HG03064 (cell line): Measurements from ENCODE around the gene USP11.

Source experiments
- ATAC-seq: cut with Tn5 transposase; IDR thresholded peaks from one replicate; pipeline ENCODE4 v1.9.1; 2021; ENCODE audit warnings: low read depth; ENCODE audit not compliant: unreplicated experiment

Gene USP11

GRCh38 chrX:47232803-47233332, at the start of gene USP11:
Gene USP11 (plus strand): TSS chrX:47233009. CDS start chrX:47233044, 35 bp downstream.
- no peak for ATAC-seq

GRCh38 chrX:47184486-47184885, 48.3 kb upstream of the USP11 start:
- ATAC-seq: no peak

DNA sequence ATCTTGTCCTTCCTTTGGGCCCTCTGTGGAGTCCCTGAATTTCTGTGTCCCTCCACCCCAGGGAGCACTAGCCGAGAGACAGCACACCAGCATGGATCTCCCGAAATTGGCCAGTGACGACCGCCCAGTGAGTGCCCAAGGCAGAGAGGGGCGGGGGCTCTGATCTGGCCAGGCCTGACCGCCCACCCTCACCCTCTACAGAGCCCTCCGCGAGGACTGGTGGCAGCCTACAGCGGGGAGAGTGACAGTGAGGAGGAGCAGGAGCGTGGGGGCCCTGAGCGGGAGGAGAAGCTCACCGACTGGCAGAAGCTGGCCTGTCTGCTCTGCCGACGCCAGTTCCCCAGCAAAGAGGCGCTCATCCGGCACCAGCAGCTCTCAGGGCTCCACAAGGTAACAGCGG, 47.6 kb upstream of the USP11 start:
- no peak for ATAC-seq

DNA sequence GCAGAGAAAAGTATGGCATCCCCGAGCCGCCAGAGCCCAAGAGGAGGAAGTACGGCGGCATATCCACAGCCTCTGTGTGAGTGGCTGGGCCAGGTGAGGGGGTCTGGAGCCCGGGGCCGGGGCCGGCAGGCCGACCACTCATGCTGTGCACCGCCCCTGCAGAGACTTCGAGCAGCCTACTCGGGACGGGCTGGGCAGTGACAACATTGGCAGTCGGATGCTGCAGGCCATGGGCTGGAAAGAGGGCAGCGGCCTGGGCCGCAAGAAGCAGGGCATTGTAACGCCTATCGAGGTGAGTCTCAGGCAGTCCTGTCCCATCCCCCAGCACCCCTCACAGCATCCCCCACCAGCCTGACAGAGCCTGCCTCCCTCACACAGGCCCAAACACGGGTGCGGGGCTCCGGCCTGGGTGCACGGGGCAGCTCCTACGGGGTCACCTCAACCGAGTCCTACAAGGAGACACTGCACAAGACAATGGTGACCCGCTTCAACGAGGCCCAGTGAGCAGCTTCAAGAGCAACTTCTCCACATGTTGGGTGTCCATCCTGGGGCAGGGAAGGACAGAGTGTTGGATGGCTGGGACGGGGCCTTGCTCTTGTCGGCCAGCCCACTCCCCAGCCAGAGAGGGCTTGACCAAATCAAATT, 46.6 kb upstream of the USP11 start:
- ATAC-seq: no peak

DNA sequence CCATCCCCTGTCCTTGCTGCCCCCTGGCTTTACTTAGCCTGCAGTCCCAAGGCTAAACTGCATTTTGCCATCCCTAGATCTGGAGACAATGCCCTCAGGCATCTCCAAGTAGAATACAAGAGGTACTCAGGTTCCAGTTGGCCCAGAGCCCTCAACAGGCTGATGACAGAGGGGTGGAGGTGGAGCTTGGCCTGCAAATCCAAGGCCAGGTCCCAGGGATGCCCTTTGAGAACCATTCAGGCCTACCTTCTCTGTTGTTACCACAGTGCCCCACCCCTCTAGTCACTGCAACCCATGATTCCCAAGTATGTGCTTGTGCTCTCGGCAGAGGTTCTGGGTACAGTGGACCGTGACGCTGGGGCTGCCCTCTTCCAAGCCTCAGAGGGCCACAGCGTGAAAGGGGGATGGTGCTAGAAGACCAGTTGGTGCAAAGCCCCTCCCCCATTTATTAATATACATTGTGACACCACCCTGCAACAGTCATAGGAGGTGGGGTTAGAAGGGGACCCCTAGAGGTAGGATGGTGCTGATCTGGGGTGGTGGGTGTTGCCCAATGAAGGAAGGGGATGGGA, 45.6 kb upstream of the USP11 start:
- ATAC-seq: no peak

DNA sequence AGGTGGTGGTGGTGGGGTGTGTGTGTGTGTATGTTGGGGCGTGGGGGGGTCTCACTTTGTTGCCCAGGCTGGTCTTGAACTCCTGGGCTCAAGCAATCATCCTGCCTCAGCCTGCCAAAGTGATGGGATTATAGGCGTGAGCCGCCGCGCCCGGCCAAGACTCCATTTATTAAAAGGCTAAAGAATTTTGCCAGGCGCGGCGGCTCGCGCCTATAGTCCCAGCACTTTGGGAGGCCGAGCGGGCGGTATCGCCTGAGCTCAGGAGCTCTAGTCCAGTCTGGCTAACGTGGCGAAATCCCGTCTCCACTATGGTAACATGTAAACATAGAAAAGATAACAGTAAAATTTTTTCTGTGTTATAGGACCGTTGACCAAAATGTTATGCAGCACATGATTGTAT, 42.9 kb upstream of the USP11 start:
- no peak for ATAC-seq

GRCh38 chrX:47190445-47191269, 42.2 kb upstream of the USP11 start:
- peak; percentile 45 for ATAC-seq

DNA sequence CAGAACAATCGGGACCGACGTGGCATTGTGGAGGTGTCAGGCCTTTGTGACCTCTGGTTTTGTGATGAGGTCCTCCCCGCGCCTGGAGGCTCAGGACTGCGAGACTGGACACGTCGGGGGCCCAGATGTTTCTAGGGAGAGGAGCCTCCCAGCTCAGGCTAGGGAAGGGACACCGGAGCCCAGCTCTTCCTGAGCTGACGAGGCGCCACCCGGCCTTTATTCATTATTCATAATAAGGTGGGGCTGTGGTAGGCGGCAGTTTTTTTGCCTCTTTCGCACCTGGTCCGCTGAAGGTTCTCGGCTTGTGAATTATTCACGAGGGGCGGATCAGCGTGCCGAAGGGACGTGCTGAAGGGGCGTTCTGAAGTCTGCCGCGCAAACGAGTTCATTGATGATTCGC, 41.5 kb upstream of the USP11 start:
- ATAC-seq: no peak

DNA sequence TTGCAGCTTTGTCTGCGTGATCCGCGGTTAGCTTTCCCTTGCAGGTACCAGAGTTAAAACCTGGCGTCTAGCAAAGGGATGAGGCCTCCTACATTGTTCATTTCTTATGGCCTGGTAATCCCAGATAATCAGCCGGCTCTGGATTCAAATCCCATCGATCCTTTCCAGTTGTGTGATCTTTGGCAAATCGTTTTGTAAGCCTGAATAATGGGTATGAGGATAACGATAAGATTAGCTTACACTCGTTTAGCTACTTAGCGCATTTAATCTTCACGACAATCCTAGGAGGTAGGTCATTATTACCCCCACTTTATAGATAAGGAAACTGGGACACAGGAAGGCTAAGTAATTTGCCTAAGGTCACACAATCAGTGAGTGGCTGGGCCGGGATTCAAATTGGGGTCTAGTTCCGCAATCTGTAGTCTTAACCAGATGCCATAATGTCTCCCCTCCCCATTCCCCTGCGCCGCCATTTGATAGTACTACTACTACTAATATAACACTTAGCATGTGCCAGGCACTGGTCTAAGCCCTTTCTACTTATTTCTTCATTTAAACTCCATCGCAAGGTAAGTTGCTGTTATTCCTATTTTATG, 40.9 kb upstream of the USP11 start:
- ATAC-seq: no peak

DNA sequence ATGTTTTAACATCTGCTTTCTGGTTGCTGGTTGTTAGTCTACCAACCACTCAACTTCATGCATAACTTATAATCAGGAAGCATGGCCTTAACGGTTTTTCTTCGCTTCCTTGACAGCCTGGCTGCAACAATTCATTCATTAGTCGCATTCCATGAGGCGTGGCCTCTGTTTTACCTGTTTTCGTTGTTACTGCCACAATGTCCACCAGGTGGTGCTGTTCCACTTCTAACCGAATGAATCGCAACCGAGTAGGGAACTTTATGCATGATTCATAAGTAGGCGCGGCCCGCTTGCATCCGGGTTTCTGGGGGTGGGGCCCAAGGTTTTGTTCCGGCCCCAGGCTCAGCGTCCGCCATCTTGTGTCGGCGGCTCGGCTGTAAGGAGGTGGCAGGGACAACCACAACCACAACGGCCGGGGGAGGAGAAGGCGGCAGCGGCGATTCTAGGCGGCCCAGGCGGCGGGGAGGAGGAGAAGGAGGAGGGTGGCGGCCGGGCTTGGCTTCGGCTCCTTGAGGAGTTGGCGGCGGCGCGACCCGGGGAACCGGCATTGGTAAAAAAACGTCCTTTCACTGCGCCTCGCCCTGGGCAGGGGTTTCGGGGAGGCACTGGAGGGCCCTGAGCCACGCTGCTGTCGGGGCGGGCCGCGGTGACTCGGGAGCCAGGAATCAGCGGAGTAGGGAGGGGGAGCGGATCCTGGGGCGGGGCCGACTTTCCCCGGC, 39.2 kb upstream of the USP11 start, which contains the start of gene UBA1:
UBA1 (plus strand) TSS at position 355 of the 719 bp plus-strand sequence. CDS start 4,974 bp downstream, outside the sequence.
- ATAC-seq: peak; percentile 75

- no peak for ATAC-seq
These were observed 38.5 kb upstream of the USP11 start for GRCh38 chrX:47194194-47194787.

- ATAC-seq: no peak
These were observed 36.7 kb upstream of the USP11 start for GRCh38 chrX:47196098-47196497.

- no peak for ATAC-seq
These were observed 35.3 kb upstream of the USP11 start for GRCh38 chrX:47197526-47197925.

DNA sequence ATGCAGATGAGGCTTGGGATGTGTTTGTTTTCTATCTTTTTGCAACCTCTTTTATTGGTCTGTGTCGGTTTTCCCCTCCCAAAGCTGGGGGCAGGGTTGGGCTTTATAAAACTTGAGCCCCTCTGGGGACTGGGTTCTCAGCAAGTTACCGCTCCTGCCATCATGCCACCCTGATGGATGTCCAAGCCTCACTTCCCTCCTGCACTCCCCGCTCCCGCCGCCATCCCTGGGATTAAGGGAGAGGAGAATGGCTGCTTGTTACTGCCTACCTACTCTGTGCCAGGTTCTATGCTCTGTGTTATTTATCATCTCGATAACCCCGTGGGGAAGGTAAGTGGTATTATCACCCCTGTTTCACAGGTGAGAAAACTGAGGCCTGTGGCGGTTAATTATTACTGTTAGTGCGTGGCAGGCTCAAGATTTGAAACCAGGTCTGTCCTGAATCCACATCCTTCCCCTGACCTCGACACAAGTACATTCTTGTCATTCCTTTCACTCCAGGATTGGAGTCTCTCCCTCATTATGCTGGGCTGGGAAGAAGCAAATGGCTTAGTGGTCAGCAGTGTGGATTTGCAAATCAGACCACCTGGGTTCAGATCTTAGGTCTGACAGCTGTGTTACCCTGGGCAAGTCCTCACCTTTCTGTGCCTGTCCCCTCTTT, 34.7 kb upstream of the USP11 start:
- no peak for ATAC-seq

- no peak for ATAC-seq
These were observed 34.1 kb upstream of the USP11 start for GRCh38 chrX:47198687-47199080.

DNA sequence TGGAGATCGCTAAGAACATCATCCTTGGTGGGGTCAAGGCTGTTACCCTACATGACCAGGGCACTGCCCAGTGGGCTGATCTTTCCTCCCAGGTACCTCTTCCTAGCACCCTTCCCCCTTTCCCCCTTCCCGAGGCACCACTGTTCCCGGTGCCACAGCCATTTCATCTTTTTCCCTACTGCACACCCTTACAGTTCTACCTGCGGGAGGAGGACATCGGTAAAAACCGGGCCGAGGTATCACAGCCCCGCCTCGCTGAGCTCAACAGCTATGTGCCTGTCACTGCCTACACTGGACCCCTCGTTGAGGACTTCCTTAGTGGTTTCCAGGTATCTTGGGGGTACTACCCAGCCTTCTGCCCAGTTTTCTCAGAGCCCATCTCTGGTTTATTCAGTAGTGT, 33.5 kb upstream of the USP11 start:
- no peak for ATAC-seq

DNA sequence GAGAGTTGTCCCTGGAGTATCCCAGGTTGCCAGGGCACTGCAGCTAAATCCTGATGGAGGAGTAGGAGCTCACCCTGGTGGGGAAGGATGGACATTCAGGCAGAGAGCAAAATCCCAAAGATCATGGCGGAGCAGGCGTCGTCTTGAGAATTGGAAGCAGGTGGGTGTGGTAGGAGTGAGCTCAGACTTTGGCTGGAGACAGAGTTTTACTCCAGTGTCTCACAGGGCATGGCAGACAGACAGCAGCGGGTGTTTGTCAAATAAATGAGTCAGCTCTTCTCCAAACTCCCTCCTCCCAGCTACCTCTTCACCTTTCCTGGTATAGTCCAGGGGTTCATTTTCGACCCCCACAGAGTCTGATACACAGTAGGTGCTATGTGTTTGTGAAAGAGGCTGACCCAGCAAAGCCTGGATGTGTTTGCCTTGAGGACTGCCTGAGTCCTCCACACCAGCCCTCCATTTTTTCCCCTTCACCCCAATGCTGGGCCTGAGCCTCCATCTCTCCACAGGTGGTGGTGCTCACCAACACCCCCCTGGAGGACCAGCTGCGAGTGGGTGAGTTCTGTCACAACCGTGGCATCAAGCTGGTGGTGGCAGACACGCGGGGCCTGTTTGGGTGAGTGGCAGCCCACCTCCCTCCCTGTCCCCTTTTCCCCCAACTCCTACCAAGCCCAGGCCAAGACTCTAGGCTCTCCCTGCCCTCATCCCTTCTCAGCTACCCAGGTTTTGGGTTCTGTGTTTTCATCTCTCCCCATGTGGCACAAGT, 32.2 kb upstream of the USP11 start:
- ATAC-seq: no peak

DNA sequence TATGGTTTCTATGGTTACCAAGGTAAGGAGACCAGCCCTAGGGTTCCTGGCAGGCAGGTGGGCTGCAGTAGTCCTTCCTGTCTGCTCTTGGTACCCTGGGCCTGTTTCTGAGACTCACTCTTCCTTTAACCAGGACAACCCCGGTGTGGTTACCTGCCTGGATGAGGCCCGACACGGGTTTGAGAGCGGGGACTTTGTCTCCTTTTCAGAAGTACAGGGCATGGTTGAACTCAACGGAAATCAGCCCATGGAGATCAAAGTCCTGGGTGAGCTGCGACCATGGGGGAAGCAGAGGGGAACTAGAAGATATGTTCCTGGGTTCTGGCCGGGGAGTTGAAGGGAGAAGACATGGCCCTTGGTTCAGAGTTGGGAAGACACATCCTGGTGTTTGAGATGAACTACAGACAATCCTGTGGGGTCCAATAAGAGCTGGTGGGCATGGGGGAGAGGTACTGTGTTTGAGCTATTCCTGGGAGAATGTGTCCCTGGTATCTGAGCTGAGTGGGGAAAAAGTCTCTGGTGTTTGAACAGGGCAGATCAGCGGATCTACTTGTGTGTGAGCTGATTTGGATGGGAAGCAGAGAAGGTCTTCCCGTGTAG, 31.4 kb upstream of the USP11 start:
- ATAC-seq: no peak
